ENCODE results near the gene NDUFA13.
"Not testable (repeated sequence)": the region's sequence is repeated elsewhere in the genome, so short reads cannot be mapped to it uniquely, and the experiment has no call there.

The NDUFA13 gene

GRCh38 chr19:19515642-19516519, at the start of gene NDUFA13:
TSS of gene NDUFA13 (plus strand) at chr19:19516225. CDS start at chr19:19516239, 14 bp downstream.
- DNase-seq = peak; percentile 89

GRCh38 chr19:19468424-19469050, 47.5 kb upstream of the NDUFA13 start:
- no peak for DNase-seq

- no peak for DNase-seq
These were observed 45.4 kb upstream of the NDUFA13 start for GRCh38 chr19:19470579-19470978.

- no peak for DNase-seq
These were observed 44.3 kb upstream of the NDUFA13 start for GRCh38 chr19:19471682-19472081.

GRCh38 chr19:19472106-19472505, 43.9 kb upstream of the NDUFA13 start:
- DNase-seq = not testable (repeated sequence)

- no peak for DNase-seq
These were observed 40.8 kb upstream of the NDUFA13 start for GRCh38 chr19:19475015-19475765.

GRCh38 chr19:19475849-19476828, 39.9 kb upstream of the NDUFA13 start:
- DNase-seq = no peak

- DNase-seq = no peak
These were observed 38.2 kb upstream of the NDUFA13 start for GRCh38 chr19:19477705-19478383.

GRCh38 chr19:19480688-19481087, 35.3 kb upstream of the NDUFA13 start:
- DNase-seq = no peak

GRCh38 chr19:19482809-19483596, 33.0 kb upstream of the NDUFA13 start:
- no peak for DNase-seq

- DNase-seq = no peak
These were observed 30.6 kb upstream of the NDUFA13 start for GRCh38 chr19:19485161-19485997.

GRCh38 chr19:19485998-19486290, 30.1 kb upstream of the NDUFA13 start:
- no peak for DNase-seq

- no peak for DNase-seq
These were observed 29.5 kb upstream of the NDUFA13 start for GRCh38 chr19:19486343-19487076.

- DNase-seq = no peak
These were observed 28.7 kb upstream of the NDUFA13 start for GRCh38 chr19:19487077-19487949.

- no peak for DNase-seq
These were observed 27.8 kb upstream of the NDUFA13 start for GRCh38 chr19:19487950-19488874.

- DNase-seq = peak; percentile 79
These were observed 26.9 kb upstream of the NDUFA13 start for GRCh38 chr19:19488875-19489690.
